Fibroblast of peridontal ligament (primary cell): ENCODE results near the gene CLDN22.
A peak's percentile ranks its signal among the peaks of the same experiment; 100 is the strongest.

ENCODE experiments used
- DNase-seq: peaks from one replicate; pipeline ENCODE4 v3.0.0-alpha.2; 2010; ENCODE audit errors: extremely low read depth

Gene CLDN22

DNA sequence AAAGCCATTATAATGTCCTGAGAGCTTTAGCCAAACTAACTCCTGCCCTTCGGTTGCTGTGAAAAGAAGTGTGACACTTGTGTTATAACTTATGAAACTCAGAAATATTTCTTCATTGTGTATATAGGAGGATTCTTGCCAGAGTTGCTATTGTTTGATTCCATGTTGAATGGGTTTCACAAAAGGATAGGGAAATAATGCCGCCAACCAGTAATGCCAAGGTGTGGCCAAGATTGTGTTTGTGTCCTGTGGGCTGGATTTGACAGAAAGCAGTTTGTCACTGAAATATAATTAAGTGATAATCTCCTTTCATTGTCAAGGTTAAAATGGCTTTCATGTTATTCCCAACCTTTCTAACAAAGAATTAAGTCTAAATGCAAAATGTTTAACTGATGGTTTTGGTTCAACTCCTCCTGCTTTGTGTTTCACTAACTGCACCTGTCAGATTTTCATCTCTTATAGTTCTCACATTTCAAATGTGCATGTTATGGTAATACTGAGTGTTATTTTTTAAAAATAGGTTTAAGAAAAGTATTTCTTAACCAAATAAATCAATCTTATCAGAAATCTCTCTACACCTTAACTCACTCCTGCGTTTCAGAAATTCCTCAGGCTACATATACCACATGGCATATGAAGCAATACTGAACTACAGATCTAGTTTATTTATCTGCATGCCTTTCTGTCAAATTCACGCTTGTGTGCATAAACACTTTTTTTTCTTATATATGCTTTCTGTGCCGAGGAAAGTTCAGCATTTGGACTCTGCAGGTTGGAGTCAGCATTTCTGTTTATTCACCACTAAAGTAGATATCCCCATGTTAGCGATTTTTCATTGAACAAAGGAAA is at the start of gene CLDN22:
Gene CLDN22, minus strand, starts transcription at position 66 of the 849 bp plus-strand sequence. Its CDS starts 58 bp downstream, at position 8.
- no peak for DNase-seq

DNA sequence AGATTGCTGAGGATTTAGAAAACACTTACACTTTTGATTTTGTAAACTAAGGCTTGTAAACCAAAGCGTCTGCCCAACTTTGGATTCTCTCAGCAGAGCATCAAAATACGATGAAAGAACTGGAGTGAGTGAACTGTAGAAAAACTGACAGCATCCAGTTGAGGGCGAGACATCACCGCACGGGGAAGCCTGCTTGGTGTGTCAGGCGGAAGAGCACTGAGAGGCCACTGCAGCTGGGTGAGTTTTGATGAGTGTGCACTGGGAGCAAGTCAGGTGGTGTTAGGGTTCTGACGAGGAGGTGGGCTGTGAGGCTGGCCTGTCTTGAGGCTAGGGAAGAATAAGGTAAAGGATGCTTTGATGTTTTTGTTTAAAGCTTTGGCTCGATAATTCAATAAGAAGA is 49.0 kb upstream of the CLDN22 start:
- DNase-seq: no peak

GRCh38 chr4:183366206-183366835 is 46.2 kb upstream of the CLDN22 start:
- DNase-seq: no peak

DNA sequence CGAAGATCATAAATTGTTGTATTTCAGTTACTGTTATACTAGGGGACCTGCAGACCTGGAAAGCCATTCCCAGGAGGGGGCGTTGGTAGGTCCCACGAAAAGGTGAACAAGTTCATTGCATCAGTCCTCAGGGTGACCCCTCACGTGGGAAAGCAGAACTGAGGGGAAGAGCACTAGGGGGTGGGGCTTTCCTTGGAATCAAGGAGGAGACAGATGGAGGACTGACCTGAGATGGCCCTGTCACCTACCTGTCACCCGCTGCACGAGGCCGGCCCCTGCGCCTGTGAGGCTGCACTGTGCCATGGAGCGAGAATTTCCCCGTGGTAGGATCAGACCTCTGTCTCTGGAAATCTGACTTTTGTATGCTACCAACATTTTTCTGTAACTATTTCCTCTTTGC is 43.9 kb upstream of the CLDN22 start:
- DNase-seq: no peak

- DNase-seq: no peak
Measured at GRCh38 chr4:183362916-183363542, 43.0 kb upstream of the CLDN22 start.

GRCh38 chr4:183362036-183362435 is 42.0 kb upstream of the CLDN22 start:
- no peak for DNase-seq

- DNase-seq: no peak
Measured at GRCh38 chr4:183360161-183360919, 40.3 kb upstream of the CLDN22 start.

- DNase-seq: no peak
Measured at GRCh38 chr4:183358215-183358755, 38.2 kb upstream of the CLDN22 start.

DNA sequence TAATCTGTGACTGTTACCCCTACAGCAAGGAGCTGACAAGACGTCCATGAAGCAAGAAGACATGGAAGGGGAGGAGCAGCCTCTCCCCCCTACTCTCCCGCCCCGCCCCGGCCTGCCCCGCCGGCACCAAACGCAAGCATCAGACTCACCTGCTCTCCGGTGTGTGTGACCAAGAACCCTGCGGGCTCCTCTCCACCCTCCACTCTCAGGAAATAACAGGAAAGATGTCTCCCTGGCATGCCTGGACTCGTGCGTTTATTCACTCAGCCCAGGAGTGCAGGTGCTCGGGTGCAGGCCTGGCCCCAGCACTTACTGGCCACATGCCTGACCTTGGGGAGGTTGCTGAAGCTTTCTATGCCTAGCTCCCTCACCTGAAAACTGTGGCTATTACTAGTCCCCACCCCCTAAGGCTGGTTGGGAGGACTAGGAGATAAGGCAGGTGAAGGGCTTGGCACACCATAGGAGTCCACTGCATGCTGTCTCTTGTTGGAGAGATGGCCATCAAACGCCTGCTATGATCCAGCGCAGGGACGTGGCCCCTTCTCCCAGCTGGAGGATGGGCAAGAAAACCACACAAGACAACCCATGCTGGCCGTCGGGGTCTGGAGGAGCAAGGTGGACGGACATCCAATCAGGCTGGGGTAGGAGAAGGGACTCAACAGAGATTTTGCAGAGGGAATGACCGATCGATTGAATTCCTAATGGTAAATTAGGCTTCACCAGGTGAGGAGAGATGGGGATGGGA is 37.0 kb upstream of the CLDN22 start:
- no peak for DNase-seq

- DNase-seq: no peak
Measured at GRCh38 chr4:183356173-183356830, 36.2 kb upstream of the CLDN22 start.

DNA sequence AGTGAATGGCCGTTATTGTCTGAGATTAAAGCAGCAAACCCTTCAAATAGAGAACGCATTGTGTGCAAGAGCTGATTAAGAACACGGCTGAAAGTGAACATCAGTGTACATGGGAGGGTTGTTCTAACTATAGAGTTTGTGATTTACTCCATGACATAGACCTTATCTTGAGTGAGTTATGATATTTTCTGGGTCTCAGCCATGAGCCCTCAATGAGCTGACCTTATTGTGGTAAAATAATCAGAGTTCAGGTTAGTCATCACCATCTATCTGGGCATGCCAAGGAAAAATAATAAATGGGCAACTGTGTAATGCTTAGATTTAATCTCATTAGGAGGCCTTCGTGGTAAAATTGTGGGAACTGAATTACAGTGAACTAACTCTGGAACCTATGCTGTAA is 35.3 kb upstream of the CLDN22 start:
- peak; percentile 65 for DNase-seq

DNA sequence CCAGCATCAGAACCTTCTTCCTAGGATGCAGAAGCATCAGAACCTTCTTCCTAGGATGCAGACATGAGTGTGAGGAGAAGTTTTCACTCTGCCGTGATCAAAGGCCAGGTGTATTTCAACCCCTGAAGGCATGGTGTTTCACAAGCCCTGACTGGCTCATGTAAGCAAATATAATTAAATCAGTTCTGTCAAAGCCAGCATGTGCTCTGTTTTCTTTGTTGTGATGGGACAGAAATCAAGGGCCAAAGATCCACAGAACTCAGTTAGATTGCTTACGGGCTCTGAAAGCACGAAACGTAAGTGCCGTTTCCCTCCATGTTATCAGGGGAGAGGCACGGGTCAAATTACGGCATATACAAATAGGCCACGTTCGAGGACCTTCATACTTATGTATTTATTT is 34.1 kb upstream of the CLDN22 start:
- DNase-seq: no peak

DNA sequence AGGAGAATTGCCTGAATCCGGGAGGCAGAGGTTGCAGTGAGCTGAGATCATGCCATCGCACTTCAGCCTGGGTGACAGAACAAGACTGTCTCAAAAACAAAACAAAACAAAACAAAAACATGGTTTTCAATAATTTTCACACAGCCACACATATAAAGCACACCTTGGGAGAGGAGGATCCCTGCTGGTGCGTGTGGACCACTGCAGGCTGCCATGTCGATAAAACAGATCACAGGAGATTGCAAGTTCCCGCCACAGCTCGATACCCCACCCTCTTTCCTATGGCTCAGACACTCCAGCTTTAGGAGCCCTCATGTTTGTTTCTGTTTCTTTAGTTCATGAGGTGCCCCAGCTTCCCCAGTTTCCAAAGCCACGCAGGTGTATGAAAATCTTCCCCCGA is 33.5 kb upstream of the CLDN22 start:
- DNase-seq: no peak

DNA sequence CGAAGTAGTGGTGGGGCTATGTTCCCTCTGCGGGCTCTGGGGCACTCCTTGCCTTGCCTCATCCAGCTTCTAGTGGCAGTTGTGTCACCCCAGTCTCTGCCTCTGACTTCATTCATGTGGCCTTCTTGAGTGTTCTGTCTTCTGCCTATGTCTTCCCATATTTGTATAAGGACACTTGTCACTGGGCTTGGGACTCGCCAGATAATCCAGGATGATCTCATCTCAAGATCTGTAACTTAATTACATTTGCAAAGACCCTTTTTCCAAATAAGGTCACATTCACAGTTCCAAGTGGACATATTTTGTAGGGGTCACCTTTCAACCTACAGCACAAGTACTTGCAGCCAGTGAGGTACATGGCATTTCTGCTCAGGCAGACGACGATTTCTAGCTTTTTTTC is 32.5 kb upstream of the CLDN22 start:
- no peak for DNase-seq

DNA sequence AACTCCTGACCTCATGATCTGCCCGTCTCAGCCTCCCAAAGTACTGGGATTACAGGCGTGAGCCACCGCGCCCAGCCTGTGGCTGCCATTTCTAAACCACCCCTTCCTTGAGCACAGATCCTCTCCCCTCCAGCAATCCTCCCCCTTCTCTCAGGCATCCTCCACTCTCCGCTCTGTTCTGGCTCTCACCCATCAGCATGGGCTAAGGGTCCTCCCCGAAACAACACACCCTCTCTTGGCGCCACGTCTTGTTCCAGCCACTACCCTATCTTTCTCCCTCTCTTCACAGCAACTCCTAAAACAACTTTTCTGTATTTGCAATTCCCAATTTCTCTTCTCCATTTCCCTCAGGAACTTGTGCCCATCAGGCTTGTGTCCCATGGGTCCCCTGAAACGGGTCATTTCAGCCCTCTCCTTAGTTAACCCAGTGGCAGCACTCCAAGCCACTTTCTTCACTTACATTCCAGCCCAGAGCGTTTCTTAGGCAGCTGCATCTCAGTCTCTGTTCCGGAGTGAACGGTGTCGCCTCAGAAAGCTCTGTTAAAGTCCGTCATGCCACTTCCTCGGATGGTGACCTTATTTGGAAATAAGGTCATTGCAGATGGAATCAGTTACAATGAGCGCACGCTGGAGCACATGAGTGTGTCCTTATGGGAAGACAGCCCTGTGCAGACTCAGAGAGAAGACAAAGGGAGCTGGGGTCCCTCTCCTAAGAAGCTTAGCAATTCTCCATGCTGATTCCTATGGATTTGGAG is 30.4 kb upstream of the CLDN22 start:
- DNase-seq: no peak

- peak; percentile 28 for DNase-seq
Measured at GRCh38 chr4:183349673-183350072, 29.6 kb upstream of the CLDN22 start.

GRCh38 chr4:183348706-183349659 is 28.9 kb upstream of the CLDN22 start:
- DNase-seq: peak; percentile 83

- no peak for DNase-seq
Measured at GRCh38 chr4:183348136-183348535, 28.1 kb upstream of the CLDN22 start.

- DNase-seq: peak; percentile 23
Measured at GRCh38 chr4:183347566-183347965, 27.5 kb upstream of the CLDN22 start.
